Measurements from ENCODE around the gene ACAT2. TPM values are rescaled to one million over a fixed set of nuclear protein-coding genes. Genes with fewer than 3 reads are reported as not detected.
"Not testable (repeated sequence)": the region's sequence is repeated elsewhere in the genome, so short reads cannot be mapped to it uniquely, and the experiment has no call there.

The ACAT2 gene
- total and polyA plus RNA-seq, 2 donors = 18.7 to 43.0 TPM

- Histone ChIP-seq H3K4me1 (ENCODE audit: control insufficient read depth in 2 of 2, insufficient read depth in 2 of 2, low read length in 2 of 2) (peaks cover 6 to 9% of the 10 kb centered on the region in 2 donors), H3K4me3 (ENCODE audit: low read length in 2 of 2) (peak within 1 kb of the TSS; percentile 79 to 100), H3K36me3 (ENCODE audit: control insufficient read depth in 2 of 2, insufficient read depth in 2 of 2, low read length in 1 of 2) (peaks cover 10 to 24% of the 10 kb centered on the region in 2 donors), H3K27me3 (ENCODE audit: control insufficient read depth in 2 of 2, insufficient read depth in 1 of 2, low read length in 1 of 2) (no peaks in the 10 kb centered on the region), H3K9me3 (ENCODE audit: control insufficient read depth in 2 of 2, insufficient read depth in 1 of 2, low read length in 1 of 2) (peaks cover 0 to 3% of the 10 kb centered on the region in 2 donors), H3K27ac (ENCODE audit: low read depth in 1 of 2, low read length in 1 of 2) (peak within 1 kb of the TSS; percentile 100)
- under 1% methylated on average over 93 of the region's 93 CpGs for WGBS
- peak; percentile 91 to 99 (median 97) for DNase-seq (ENCODE audit: low read depth in 6 of 9, low spot score in 9 of 9)
Observed at GRCh38 chr6:159726918-159727716, 34.7 kb upstream of the ACAT2 start, which contains the start of gene WTAP. WTAP (plus strand) TSS chr6:159727506; CDS start chr6:159736266, 8,760 bp downstream.

GRCh38 chr6:159727717-159728445 is 34.0 kb upstream of the ACAT2 start:
- peak overlapping the region; percentile 100 for H3K27ac ChIP-seq (ENCODE audit: low read depth in 1 of 2, low read length in 1 of 2)
- H3K9me3 ChIP-seq (ENCODE audit: control insufficient read depth in 2 of 2, insufficient read depth in 1 of 2, low read length in 1 of 2) = peaks cover 0 to 3% of the 10 kb centered on the region in 2 donors
- peak in 6 of 9 donors; percentile 30 to 72 (median 49) for DNase-seq (ENCODE audit: low read depth in 6 of 9, low spot score in 9 of 9)
- H3K36me3 ChIP-seq (ENCODE audit: control insufficient read depth in 2 of 2, insufficient read depth in 2 of 2, low read length in 1 of 2) = peaks cover 10 to 22% of the 10 kb centered on the region in 2 donors
- H3K27me3 ChIP-seq (ENCODE audit: control insufficient read depth in 2 of 2, insufficient read depth in 1 of 2, low read length in 1 of 2) = no peaks in the 10 kb centered on the region
- WGBS = under 1% methylated on average over 44 of the region's 44 CpGs
- peak overlapping the region; percentile 77 to 100 for H3K4me3 ChIP-seq (ENCODE audit: low read length in 2 of 2)
- H3K4me1 ChIP-seq (ENCODE audit: control insufficient read depth in 2 of 2, insufficient read depth in 2 of 2, low read length in 2 of 2) = peaks cover 6 to 9% of the 10 kb centered on the region in 2 donors

GRCh38 chr6:159728531-159728964 is 33.3 kb upstream of the ACAT2 start:
- peak overlapping the region; percentile 77 to 100 for H3K4me3 ChIP-seq (ENCODE audit: low read length in 2 of 2)
- peaks cover 0 to 3% of the 10 kb centered on the region in 2 donors for H3K9me3 ChIP-seq (ENCODE audit: control insufficient read depth in 2 of 2, insufficient read depth in 1 of 2, low read length in 1 of 2)
- 1% methylated on average over 9 of the region's 9 CpGs for WGBS
- peaks cover 6 to 9% of the 10 kb centered on the region in 2 donors for H3K4me1 ChIP-seq (ENCODE audit: control insufficient read depth in 2 of 2, insufficient read depth in 2 of 2, low read length in 2 of 2)
- H3K27me3 ChIP-seq (ENCODE audit: control insufficient read depth in 2 of 2, insufficient read depth in 1 of 2, low read length in 1 of 2) = no peaks in the 10 kb centered on the region
- H3K27ac ChIP-seq (ENCODE audit: low read depth in 1 of 2, low read length in 1 of 2) = peak overlapping the region in 1 of 2 donors; percentile 100
- peaks cover 7 to 17% of the 10 kb centered on the region in 2 donors for H3K36me3 ChIP-seq (ENCODE audit: control insufficient read depth in 2 of 2, insufficient read depth in 2 of 2, low read length in 1 of 2)
- peak in 3 of 9 donors; percentile 18 to 47 (median 38) for DNase-seq (ENCODE audit: low read depth in 6 of 9, low spot score in 9 of 9)

GRCh38 chr6:159729598-159730331 is 32.1 kb upstream of the ACAT2 start:
- peak in 2 of 9 donors; percentile 4 to 37 for DNase-seq (ENCODE audit: low read depth in 6 of 9, low spot score in 9 of 9)
- H3K36me3 ChIP-seq (ENCODE audit: control insufficient read depth in 2 of 2, insufficient read depth in 2 of 2, low read length in 1 of 2) = peaks cover 2 to 14% of the 10 kb centered on the region in 2 donors
- peak overlapping the region in 1 of 2 donors; percentile 3 for H3K4me3 ChIP-seq (ENCODE audit: low read length in 2 of 2)
- H3K27me3 ChIP-seq (ENCODE audit: control insufficient read depth in 2 of 2, insufficient read depth in 1 of 2, low read length in 1 of 2) = no peaks in the 10 kb centered on the region
- no peaks in the 10 kb centered on the region for H3K9me3 ChIP-seq (ENCODE audit: control insufficient read depth in 2 of 2, insufficient read depth in 1 of 2, low read length in 1 of 2)
- H3K27ac ChIP-seq (ENCODE audit: low read depth in 1 of 2, low read length in 1 of 2) = no peak overlapping the region
- WGBS = 59% methylated on average over 4 of the region's 4 CpGs
- H3K4me1 ChIP-seq (ENCODE audit: control insufficient read depth in 2 of 2, insufficient read depth in 2 of 2, low read length in 2 of 2) = peaks cover 6 to 9% of the 10 kb centered on the region in 2 donors

- peaks cover 4 to 6% of the 10 kb centered on the region in 2 donors for H3K4me1 ChIP-seq (ENCODE audit: control insufficient read depth in 2 of 2, insufficient read depth in 2 of 2, low read length in 2 of 2)
- H3K4me3 ChIP-seq (ENCODE audit: low read length in 2 of 2) = no peak overlapping the region
- no peaks in the 10 kb centered on the region for H3K27me3 ChIP-seq (ENCODE audit: control insufficient read depth in 2 of 2, insufficient read depth in 1 of 2, low read length in 1 of 2)
- peaks cover 2 to 12% of the 10 kb centered on the region in 2 donors for H3K36me3 ChIP-seq (ENCODE audit: control insufficient read depth in 2 of 2, insufficient read depth in 2 of 2, low read length in 1 of 2)
- 92% methylated on average over 6 of the region's 6 CpGs for WGBS
- H3K27ac ChIP-seq (ENCODE audit: low read depth in 1 of 2, low read length in 1 of 2) = no peak overlapping the region
- H3K9me3 ChIP-seq (ENCODE audit: control insufficient read depth in 2 of 2, insufficient read depth in 1 of 2, low read length in 1 of 2) = no peaks in the 10 kb centered on the region
- no peak for DNase-seq (ENCODE audit: low read depth in 6 of 9, low spot score in 9 of 9)
Observed at GRCh38 chr6:159730332-159730676, 31.5 kb upstream of the ACAT2 start.

GRCh38 chr6:159732550-159732949 is 29.3 kb upstream of the ACAT2 start:
- not testable (repeated sequence) for DNase-seq (ENCODE audit: low read depth in 6 of 9, low spot score in 9 of 9); H3K27me3 ChIP-seq (ENCODE audit: control insufficient read depth in 2 of 2, insufficient read depth in 1 of 2, low read length in 1 of 2); H3K27ac ChIP-seq (ENCODE audit: low read depth in 1 of 2, low read length in 1 of 2); H3K9me3 ChIP-seq (ENCODE audit: control insufficient read depth in 2 of 2, insufficient read depth in 1 of 2, low read length in 1 of 2); H3K4me1 ChIP-seq (ENCODE audit: control insufficient read depth in 2 of 2, insufficient read depth in 2 of 2, low read length in 2 of 2); H3K4me3 ChIP-seq (ENCODE audit: low read length in 2 of 2)
- 94% methylated on average over 12 of the region's 12 CpGs for WGBS
- peaks cover 2 to 22% of the 10 kb centered on the region in 2 donors for H3K36me3 ChIP-seq (ENCODE audit: control insufficient read depth in 2 of 2, insufficient read depth in 2 of 2, low read length in 1 of 2)

- not testable (repeated sequence) for H3K4me3 ChIP-seq (ENCODE audit: low read length in 2 of 2); H3K9me3 ChIP-seq (ENCODE audit: control insufficient read depth in 2 of 2, insufficient read depth in 1 of 2, low read length in 1 of 2); H3K27ac ChIP-seq (ENCODE audit: low read depth in 1 of 2, low read length in 1 of 2); H3K4me1 ChIP-seq (ENCODE audit: control insufficient read depth in 2 of 2, insufficient read depth in 2 of 2, low read length in 2 of 2); DNase-seq (ENCODE audit: low read depth in 6 of 9, low spot score in 9 of 9); H3K27me3 ChIP-seq (ENCODE audit: control insufficient read depth in 2 of 2, insufficient read depth in 1 of 2, low read length in 1 of 2)
- H3K36me3 ChIP-seq (ENCODE audit: control insufficient read depth in 2 of 2, insufficient read depth in 2 of 2, low read length in 1 of 2) = peaks cover 5 to 30% of the 10 kb centered on the region in 2 donors
- 95% methylated on average over 12 of the region's 12 CpGs for WGBS
Observed at GRCh38 chr6:159733395-159733794, 28.4 kb upstream of the ACAT2 start.

- 89% methylated on average over 7 of the region's 7 CpGs for WGBS
- no peak for DNase-seq (ENCODE audit: low read depth in 6 of 9, low spot score in 9 of 9)
Observed at GRCh38 chr6:159736908-159737307, 24.9 kb upstream of the ACAT2 start.

More at GRCh38 chr6:159736908-159737307, 24.9 kb upstream of the ACAT2 start:
- H3K27ac ChIP-seq (ENCODE audit: low read depth in 1 of 2, low read length in 1 of 2) = no peak overlapping the region
- no peaks in the 10 kb centered on the region for H3K9me3 ChIP-seq (ENCODE audit: control insufficient read depth in 2 of 2, insufficient read depth in 1 of 2, low read length in 1 of 2)
- H3K4me1 ChIP-seq (ENCODE audit: control insufficient read depth in 2 of 2, insufficient read depth in 2 of 2, low read length in 2 of 2) = no peaks in the 10 kb centered on the region
- no peaks in the 10 kb centered on the region for H3K27me3 ChIP-seq (ENCODE audit: control insufficient read depth in 2 of 2, insufficient read depth in 1 of 2, low read length in 1 of 2)
- H3K36me3 ChIP-seq (ENCODE audit: control insufficient read depth in 2 of 2, insufficient read depth in 2 of 2, low read length in 1 of 2) = peaks cover 8 to 46% of the 10 kb centered on the region in 2 donors
- H3K4me3 ChIP-seq (ENCODE audit: low read length in 2 of 2) = no peak overlapping the region

All from thymus (tissue), 11 donors.